KMS-11 (cell line): ENCODE measurements around the gene MACC1.
A peak's percentile ranks its signal among the peaks of the same experiment; 100 is the strongest.

Experiments
- H2AFZ ChIP-seq: fragments of 200-600 bp; sonication (generic); 2 replicates; pipeline ENCODE4 v1.6.1; 2016; ENCODE audit warnings: antibody characterized with exemption, mixed run types, low read depth
- H3K27ac ChIP-seq: fragments of 200-600 bp; sonication (generic); 2 replicates; pipeline ENCODE4 v1.6.1; 2016; ENCODE audit warnings: mild to moderate bottlenecking, mixed run types
- H3K27me3 ChIP-seq: fragments of 200-600 bp; sonication (generic); 2 replicates; pipeline ENCODE4 v1.6.1; 2017; ENCODE audit warnings: mild to moderate bottlenecking, low read depth, mixed run types, moderate library complexity; ENCODE audit not compliant: insufficient read depth
- H3K36me3 ChIP-seq: fragments of 200-600 bp; sonication (generic); 2 replicates; pipeline ENCODE4 v1.6.1; 2017; ENCODE audit warnings: mild to moderate bottlenecking, mixed run types; ENCODE audit not compliant: insufficient read depth
- H3K4me1 ChIP-seq: fragments of 200-600 bp; sonication (generic); 2 replicates; pipeline ENCODE4 v1.6.1; 2016; ENCODE audit warnings: mild to moderate bottlenecking, low read depth, mixed run types; ENCODE audit not compliant: poor library complexity, severe bottlenecking
- H3K4me2 ChIP-seq: fragments of 200-600 bp; sonication (generic); 2 replicates; pipeline ENCODE4 v1.7.0; 2016; ENCODE audit warnings: mild to moderate bottlenecking, mixed run types
- H3K4me3 ChIP-seq: fragments of 200-600 bp; sonication (generic); IDR thresholded peaks from 2 replicates; pipeline ENCODE4 v1.6.1; 2017; ENCODE audit warnings: low read depth, low read length, mixed read lengths; ENCODE audit not compliant: insufficient read depth
- H3K79me2 ChIP-seq: fragments of 200-600 bp; sonication (generic); 2 replicates; pipeline ENCODE4 v1.6.1; 2016; ENCODE audit warnings: low read depth, mixed run types; ENCODE audit not compliant: insufficient read depth
- H3K9ac ChIP-seq: fragments of 200-600 bp; sonication (generic); 2 replicates; pipeline ENCODE4 v1.6.1; 2016; ENCODE audit warnings: mild to moderate bottlenecking, mixed run types
- H4K20me1 ChIP-seq: fragments of 200-600 bp; sonication (generic); 2 replicates; pipeline ENCODE4 v1.6.1; 2016; ENCODE audit warnings: mild to moderate bottlenecking, mixed run types; ENCODE audit not compliant: insufficient read depth
- TF ChIP-seq, protein P1 (sequence below): fragments of 200-600 bp; sonication (generic); conservative IDR thresholded peaks from 2 replicates; pipeline ENCODE4 v1.6.1; 2017; ENCODE audit warnings: low read depth, mild to moderate bottlenecking, antibody characterized with exemption, low read length, moderate library complexity, mixed read lengths

MACC1 gene

DNA sequence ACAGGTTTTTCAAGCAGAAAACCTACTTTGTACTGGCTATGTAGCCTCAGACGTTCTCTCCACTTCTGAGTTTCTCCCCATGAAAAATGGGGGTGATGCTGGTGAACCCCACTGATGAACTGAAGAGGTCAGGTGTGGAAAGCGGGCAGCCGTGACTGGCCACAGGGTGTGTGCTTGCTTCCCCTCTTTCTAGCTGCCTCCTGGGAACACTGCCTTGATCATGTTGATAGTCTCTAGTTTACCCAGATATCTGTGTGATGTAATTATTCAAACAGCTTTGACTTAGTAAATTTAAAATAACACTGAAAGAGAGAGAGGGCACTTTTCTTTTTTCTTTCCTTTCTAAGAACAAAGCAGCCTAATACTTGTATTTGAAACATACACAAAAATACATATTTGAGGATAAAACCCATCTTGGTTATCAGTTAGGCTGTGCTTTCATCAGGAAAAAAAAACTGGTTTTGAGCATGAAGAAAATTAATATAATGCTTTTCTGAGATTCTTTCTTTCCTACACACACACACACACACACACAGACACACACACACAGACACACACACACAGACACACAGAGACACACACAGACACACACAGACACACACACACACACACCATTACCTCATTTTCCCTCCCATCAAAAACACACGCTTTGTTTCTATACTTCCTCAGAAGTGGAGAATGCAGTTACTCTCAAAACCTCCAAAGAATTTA is 76.7 kb downstream of the MACC1 start:
- Histone ChIP-seq H3K27ac (no peak overlapping the region), H2AFZ (no peak overlapping the region), H3K4me1 (no peaks in the 10 kb centered on the region), H3K27me3 (no peaks in the 10 kb centered on the region), H3K4me2 (no peak overlapping the region), H3K9ac (no peak overlapping the region), H4K20me1 (no peaks in the 10 kb centered on the region), H3K4me3 (no peak overlapping the region), H3K79me2 (no peaks in the 10 kb centered on the region), H3K36me3 (no peaks in the 10 kb centered on the region)
- TF ChIP-seq, protein P1, sequence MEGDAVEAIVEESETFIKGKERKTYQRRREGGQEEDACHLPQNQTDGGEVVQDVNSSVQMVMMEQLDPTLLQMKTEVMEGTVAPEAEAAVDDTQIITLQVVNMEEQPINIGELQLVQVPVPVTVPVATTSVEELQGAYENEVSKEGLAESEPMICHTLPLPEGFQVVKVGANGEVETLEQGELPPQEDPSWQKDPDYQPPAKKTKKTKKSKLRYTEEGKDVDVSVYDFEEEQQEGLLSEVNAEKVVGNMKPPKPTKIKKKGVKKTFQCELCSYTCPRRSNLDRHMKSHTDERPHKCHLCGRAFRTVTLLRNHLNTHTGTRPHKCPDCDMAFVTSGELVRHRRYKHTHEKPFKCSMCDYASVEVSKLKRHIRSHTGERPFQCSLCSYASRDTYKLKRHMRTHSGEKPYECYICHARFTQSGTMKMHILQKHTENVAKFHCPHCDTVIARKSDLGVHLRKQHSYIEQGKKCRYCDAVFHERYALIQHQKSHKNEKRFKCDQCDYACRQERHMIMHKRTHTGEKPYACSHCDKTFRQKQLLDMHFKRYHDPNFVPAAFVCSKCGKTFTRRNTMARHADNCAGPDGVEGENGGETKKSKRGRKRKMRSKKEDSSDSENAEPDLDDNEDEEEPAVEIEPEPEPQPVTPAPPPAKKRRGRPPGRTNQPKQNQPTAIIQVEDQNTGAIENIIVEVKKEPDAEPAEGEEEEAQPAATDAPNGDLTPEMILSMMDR, result no peak

DNA sequence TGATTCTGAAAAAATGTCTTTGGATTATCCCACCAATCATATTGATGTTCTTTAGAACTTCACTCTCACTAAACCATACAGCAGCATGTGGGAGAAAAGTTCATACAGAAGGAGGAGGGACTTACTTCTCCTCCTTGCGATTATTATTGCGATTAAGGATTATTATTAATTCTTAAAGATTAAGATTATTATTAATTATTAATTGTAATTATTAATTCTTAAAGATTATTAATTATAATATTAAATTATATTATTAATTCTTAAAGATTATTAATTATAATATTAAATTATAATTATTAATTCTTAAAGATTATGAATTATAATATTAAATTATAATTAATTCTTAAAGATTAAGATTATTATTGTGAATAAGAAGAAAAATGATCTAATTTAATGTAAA is 80.5 kb downstream of the MACC1 start:
- no peak overlapping the region for H3K4me2 ChIP-seq
- TF ChIP-seq, protein P1, result no peak
- no peak overlapping the region for H3K9ac ChIP-seq
- H3K4me1 ChIP-seq, result peaks cover 35% of the 10 kb centered on the region
- H3K27me3 ChIP-seq, result no peaks in the 10 kb centered on the region
- H3K27ac ChIP-seq, result no peak overlapping the region
- no peaks in the 10 kb centered on the region for H4K20me1 ChIP-seq
- H3K36me3 ChIP-seq, result no peaks in the 10 kb centered on the region
- H3K79me2 ChIP-seq, result no peaks in the 10 kb centered on the region
- no peak overlapping the region for H3K4me3 ChIP-seq
- no peak overlapping the region for H2AFZ ChIP-seq

DNA sequence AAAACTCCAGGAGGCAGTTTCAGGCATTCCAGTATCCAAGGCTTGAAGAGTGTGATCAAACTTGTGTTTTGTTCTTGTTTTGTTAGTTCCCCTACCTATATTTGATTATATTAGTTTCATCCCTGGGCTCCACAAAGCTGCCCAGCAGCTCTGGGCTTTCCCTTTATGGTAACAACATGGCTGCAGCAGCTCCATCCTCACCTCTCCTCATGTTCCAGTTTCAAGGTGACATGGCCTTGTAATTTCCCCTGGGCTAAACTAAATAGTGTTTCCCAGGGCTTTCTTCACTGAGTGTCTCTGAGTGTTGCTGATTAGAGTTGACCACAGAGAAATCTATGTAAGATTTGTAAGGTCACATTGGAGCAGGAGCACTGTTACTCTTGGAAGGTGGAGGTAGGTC is 83.4 kb downstream of the MACC1 start:
- Histone ChIP-seq H4K20me1 (no peaks in the 10 kb centered on the region), H3K4me3 (no peak overlapping the region), H3K27me3 (no peaks in the 10 kb centered on the region), H3K79me2 (no peaks in the 10 kb centered on the region), H3K4me2 (peak overlapping the region; percentile 43; the same call in 1 of the 2 replicates), H3K9ac (no peak overlapping the region), H3K36me3 (no peaks in the 10 kb centered on the region), H3K4me1 (peaks cover 40% of the 10 kb centered on the region), H2AFZ (no peak overlapping the region), H3K27ac (no peak overlapping the region)
- TF ChIP-seq, protein P1, result no peak

DNA sequence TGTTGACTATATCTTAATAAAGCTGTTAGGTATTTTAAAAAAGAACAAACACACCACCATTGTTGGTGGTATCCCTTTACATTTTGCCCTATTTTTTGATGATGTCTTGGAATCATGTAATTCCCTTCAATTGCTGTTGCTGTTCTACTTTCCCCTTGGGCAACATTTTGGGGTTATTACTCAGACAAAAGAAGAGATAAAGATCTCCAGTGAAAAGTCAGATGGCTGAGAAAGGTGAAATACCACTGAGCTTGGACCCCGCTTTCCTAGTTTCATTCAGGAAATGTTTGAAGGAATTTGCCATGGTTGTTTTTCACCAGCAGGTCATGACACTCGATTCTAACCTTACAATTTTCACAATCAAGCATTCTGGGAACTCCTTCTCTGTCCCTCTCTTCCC is 84.6 kb downstream of the MACC1 start:
- no peaks in the 10 kb centered on the region for H3K79me2 ChIP-seq
- no peaks in the 10 kb centered on the region for H3K27me3 ChIP-seq
- peak overlapping the region; percentile 7; the same call in 1 of the 2 replicates for H3K27ac ChIP-seq
- peaks cover 40% of the 10 kb centered on the region for H3K4me1 ChIP-seq
- H3K4me3 ChIP-seq, result no peak overlapping the region
- H3K36me3 ChIP-seq, result no peaks in the 10 kb centered on the region
- H4K20me1 ChIP-seq, result no peaks in the 10 kb centered on the region
- TF ChIP-seq, protein P1, result no peak
- H3K4me2 ChIP-seq, result peak overlapping the region; percentile 43
- H2AFZ ChIP-seq, result no peak overlapping the region
- no peak overlapping the region for H3K9ac ChIP-seq
